AG09309 (cell line): ENCODE measurements around the gene ADPRH.

Experiments
- DNase-seq: peaks from one replicate; pipeline ENCODE4 v3.0.0-alpha.2; 2010; ENCODE audit warnings: low read depth
- H3K4me3 ChIP-seq: 2 replicates; pipeline ENCODE4 v1.5.1; 2011; ENCODE audit warnings: mild to moderate bottlenecking, low read depth, low read length, moderate library complexity; ENCODE audit not compliant: control insufficient read depth
- TF ChIP-seq, protein P1 (sequence below): IDR thresholded peaks from 2 replicates; pipeline ENCODE4 v1.5.1; 2011; ENCODE audit warnings: mild to moderate bottlenecking, low read depth, low read length, inconsistent platforms; ENCODE audit not compliant: insufficient read depth, control insufficient read depth; ENCODE audit errors: missing control alignments

ADPRH gene

DNA sequence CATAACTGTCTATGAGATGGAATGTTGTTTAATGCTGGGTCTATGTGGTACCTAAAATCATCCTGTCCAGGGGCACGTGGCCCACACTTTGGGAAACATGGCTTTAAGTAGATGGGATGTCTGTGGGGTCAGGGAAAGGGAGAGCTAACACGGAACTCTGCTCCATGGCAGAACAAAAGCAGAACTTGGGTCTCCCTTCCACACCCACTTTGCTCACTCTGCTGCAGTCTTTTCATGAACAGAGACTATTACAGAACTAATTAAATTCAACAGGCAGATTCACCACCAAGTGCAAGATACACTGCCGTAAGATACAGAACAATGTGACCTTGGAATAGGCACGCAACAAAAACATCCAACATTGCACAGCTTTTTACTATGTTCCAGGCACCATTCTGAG, 52.9 kb downstream of the ADPRH start:
- no peak for DNase-seq
- TF ChIP-seq, protein P1, sequence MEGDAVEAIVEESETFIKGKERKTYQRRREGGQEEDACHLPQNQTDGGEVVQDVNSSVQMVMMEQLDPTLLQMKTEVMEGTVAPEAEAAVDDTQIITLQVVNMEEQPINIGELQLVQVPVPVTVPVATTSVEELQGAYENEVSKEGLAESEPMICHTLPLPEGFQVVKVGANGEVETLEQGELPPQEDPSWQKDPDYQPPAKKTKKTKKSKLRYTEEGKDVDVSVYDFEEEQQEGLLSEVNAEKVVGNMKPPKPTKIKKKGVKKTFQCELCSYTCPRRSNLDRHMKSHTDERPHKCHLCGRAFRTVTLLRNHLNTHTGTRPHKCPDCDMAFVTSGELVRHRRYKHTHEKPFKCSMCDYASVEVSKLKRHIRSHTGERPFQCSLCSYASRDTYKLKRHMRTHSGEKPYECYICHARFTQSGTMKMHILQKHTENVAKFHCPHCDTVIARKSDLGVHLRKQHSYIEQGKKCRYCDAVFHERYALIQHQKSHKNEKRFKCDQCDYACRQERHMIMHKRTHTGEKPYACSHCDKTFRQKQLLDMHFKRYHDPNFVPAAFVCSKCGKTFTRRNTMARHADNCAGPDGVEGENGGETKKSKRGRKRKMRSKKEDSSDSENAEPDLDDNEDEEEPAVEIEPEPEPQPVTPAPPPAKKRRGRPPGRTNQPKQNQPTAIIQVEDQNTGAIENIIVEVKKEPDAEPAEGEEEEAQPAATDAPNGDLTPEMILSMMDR: no peak
- H3K4me3 ChIP-seq: no peak overlapping the region

DNA sequence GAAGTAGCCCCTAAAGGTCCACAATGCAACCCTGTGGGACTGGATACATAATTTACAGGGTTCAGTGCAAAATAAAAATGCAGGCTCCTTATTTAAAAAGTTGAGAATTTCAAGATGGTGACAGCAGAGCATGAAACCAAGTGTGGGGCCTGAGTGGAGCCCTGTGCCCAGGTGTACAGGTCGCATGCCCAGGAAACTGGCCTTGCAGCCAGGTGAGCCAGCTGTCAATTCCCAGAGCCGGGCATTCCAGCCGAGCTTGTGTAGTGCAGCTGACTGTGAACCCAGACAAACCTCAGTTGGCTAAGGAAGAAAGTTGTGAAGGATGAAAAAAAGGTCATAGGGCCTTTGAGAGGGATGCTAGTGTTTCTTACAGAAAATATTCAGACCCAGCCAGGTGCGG, 53.5 kb downstream of the ADPRH start:
- H3K4me3 ChIP-seq: no peak overlapping the region
- no peak for DNase-seq
- TF ChIP-seq, protein P1: no peak

DNA sequence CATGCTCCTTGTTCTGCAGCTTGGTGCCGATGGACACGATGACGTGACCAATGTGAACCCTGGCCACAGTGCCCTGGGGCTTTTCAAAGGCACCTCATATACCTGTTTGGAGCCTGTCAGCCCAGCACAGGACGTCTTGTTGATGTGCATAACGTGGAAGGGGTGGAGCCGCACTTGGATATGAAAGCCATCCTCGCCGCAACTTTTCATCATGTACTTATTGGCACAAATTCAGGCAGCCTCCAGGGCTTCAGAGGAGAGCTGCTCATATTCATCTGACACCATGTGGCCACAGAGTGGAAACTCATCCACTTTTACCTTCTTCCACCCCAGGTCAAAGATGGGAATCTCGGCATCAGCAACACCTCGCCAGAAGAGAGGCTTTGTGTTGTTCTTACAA, 56.4 kb downstream of the ADPRH start:
- no peak overlapping the region for H3K4me3 ChIP-seq
- no peak for DNase-seq
- TF ChIP-seq, protein P1: no peak

DNA sequence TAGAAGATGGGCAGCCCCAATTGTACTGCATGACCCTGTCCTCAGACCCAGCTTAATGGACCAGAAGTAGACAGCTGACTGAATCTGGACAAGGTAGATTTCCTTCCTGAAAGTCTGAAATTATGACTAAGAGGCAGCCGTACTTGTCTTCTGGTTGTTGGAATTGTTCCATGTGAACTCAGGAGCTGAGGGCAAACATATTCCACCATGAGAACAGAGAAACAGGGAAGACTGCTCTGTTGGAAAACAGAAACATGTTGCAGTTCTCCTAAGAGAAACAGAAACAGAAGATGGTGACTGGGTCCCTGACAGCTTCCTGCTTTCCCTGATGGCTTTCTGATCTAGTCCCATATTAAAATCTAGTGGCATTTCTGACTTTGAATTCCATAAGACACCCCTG, 57.0 kb downstream of the ADPRH start:
- TF ChIP-seq, protein P1: no peak
- DNase-seq: no peak
- H3K4me3 ChIP-seq: no peak overlapping the region

DNA sequence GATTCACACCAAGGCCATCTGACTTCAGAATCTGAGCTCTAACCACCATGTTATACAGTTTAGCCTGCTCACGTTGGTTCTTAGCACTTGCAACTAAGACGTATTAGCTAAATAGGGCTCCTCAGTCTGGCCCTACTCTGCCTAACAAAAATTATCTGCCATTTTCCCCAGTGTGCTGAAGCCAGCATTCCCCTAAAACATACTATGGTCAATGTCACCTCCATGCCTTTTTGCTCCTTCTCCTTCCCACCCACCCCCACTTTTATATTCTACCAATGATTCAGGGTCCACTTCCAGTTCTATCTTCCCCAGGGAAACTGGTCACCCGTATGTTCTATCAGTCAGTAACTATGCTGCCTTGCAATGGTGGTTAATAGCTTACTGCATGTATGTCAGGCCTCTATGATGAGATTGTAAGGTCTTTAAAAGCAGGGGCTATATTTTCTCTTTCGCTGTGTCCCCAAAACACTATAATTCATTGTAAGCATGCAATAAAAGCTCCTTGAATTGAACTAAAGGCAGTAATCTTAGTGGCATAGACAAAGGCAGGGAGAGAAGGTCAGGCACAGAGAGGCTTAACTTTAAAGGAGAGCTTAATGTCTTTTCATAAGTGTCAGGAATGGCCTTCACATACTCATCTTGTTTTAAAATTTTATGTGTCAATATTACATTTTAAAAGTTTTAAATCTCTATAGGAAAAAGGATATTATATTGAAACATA, 57.8 kb downstream of the ADPRH start:
- TF ChIP-seq, protein P1: no peak
- H3K4me3 ChIP-seq: no peak overlapping the region
- DNase-seq: no peak

DNA sequence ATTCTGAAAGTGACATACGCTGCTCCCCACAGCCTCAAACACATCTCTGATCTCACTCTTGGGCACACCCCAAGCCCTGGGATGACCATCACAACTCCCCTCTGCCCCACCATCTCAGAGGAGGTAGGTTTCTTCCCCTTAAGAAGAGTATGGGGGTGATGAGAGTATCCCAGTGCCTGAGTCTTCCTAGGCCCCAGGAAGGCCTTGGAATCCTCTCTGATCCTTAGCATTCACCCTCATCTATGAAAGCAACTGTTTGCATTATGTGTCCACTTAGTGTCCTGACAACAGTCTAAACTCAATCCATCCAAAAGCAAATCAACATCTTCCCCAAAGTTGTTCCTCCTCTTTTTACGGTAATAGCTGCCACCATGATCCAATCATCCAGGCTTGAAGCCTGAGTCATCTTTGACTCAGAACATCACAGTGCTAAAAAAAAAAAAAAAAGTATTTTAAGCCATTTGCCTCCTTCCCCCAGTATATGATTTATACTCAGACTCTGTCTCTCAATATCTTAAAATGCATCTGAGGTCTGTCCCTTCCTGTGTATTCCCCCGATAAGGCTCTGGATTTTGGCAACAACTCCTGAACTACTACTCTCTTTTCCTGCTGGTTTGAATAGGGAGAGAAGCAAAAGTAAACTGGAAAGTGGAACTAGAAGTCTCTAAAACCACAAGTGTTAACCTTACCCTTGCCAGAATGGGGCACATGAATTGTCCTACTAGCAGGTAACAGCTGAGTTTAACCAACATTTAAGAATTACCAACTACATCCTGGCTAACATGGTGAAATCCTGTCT, 58.6 kb downstream of the ADPRH start:
- H3K4me3 ChIP-seq: no peak overlapping the region
- peak; percentile 84 for DNase-seq
- TF ChIP-seq, protein P1: no peak
